Stomach (tissue), 4 donors: Measurements from ENCODE around the gene SPG7.
"Not testable (repeated sequence)": the region's sequence is repeated elsewhere in the genome, so short reads cannot be mapped to it uniquely, and the experiment has no call there.

Experiments used
- POLR2A ChIP-seq, 4 donors: fragments of 450-650 bp; IDR thresholded peaks; one replicate each; pipeline ENCODE4 v1.6.1; 2016; ENCODE audit warnings: antibody characterized with exemption in 4 of 4, control low read depth in 2 of 4, mild to moderate bottlenecking in 1 of 4, moderate library complexity in 1 of 4
- POLR2AphosphoS5 ChIP-seq, 3 donors: sonication (generic); formaldehyde crosslinking; IDR thresholded peaks; one replicate each; pipeline ENCODE4 v1.6.1; 2016; ENCODE audit warnings: antibody characterized with exemption in 3 of 3

DNA sequence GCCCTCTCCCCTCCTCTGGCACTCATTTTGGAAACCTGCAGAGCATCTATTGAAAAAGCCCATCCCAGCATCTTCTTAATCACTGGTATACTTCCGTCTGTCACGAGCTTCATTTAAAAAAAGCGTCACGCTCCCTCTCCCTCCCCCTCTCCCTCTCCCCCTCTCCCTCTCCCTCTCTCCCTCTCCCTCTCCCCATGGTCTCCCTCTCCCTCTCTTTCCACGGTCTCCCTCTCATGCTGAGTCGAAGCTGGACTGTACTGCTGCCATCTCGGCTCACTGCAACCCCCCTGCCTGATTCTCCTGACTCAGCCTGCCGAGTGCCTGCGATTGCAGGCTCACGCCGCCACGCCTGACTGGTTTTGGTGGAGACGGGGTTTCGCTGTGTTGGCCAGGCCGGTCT is 46.3 kb upstream of the SPG7 start:
- not testable (repeated sequence) for TF ChIP-seq POLR2A, POLR2AphosphoS5 (IDR thresholded peaks at IDR 0.05)
